Neural cell (in vitro differentiated cells): ENCODE measurements around the gene ACOXL. TPM values are rescaled to one million over a fixed set of nuclear protein-coding genes. Genes with fewer than 3 reads are reported as not detected.

ENCODE experiments used
- H2AFZ ChIP-seq: fragments of 200-600, 300-800 bp; sonication (generic), shearing (Covaris generic); 2 replicates; pipeline ENCODE4 v1.6.0; 2014; ENCODE audit warnings: low read depth, mild to moderate bottlenecking, antibody characterized with exemption, low read length, moderate library complexity
- H3F3A ChIP-seq: fragments of 200-600 bp; shearing (Covaris generic); 2 replicates; pipeline ENCODE4 v1.6.1; 2016; ENCODE audit warnings: mild to moderate bottlenecking, moderate library complexity, mixed read lengths, antibody characterized with exemption, low read length; ENCODE audit not compliant: insufficient read depth, poor library complexity, severe bottlenecking
- H3K27ac ChIP-seq: fragments of 200-600, 300-800 bp; sonication (generic), shearing (Covaris generic); 2 replicates; pipeline ENCODE4 v1.5.1; 2014; ENCODE audit warnings: mild to moderate bottlenecking, low read length, moderate library complexity
- H3K27me3 ChIP-seq: fragments of 300-800, 200-600 bp; sonication (generic), shearing (Covaris generic); 2 replicates; pipeline ENCODE4 v1.6.0; 2014; ENCODE audit warnings: mild to moderate bottlenecking, low read depth, low read length, moderate library complexity; ENCODE audit not compliant: insufficient read depth
- H3K36me3 ChIP-seq: fragments of 300-800, 200-600 bp; sonication (generic), shearing (Covaris generic); 2 replicates; pipeline ENCODE4 v1.5.1; 2014; ENCODE audit warnings: mild to moderate bottlenecking, antibody characterized with exemption, low read length, moderate library complexity; ENCODE audit not compliant: insufficient read depth
- H3K4me2 ChIP-seq: fragments of 300-800, 200-600 bp; sonication (generic), shearing (Covaris generic); 2 replicates; pipeline ENCODE4 v1.6.0; 2014; ENCODE audit warnings: mild to moderate bottlenecking, low read length
- H3K4me3 ChIP-seq: fragments of 300-800, 200-600 bp; sonication (generic), shearing (Covaris generic); 2 replicates; pipeline ENCODE4 v1.5.1; 2014; ENCODE audit warnings: mild to moderate bottlenecking, low read length, moderate library complexity
- H3K79me2 ChIP-seq: fragments of 200-600 bp; shearing (Covaris generic); replicated peaks from 2 replicates; pipeline ENCODE4 v1.6.0; 2014; ENCODE audit warnings: mild to moderate bottlenecking, low read length, moderate library complexity; ENCODE audit not compliant: insufficient read depth
- H3K9ac ChIP-seq: fragments of 300-800, 200-600 bp; sonication (generic), shearing (Covaris generic); 2 replicates; pipeline ENCODE4 v1.6.1; 2016; ENCODE audit warnings: mild to moderate bottlenecking, low read length, mixed read lengths
- H3K9me2 ChIP-seq: fragments of 200-600 bp; shearing (Covaris generic); 2 replicates; pipeline ENCODE4 v1.6.1; 2016; ENCODE audit warnings: mild to moderate bottlenecking, low read length, mixed read lengths; ENCODE audit not compliant: insufficient read depth
- H3K9me3 ChIP-seq: fragments of 200-600, 300-800 bp; sonication (generic), shearing (Covaris generic); 2 replicates; pipeline ENCODE4 v1.6.1; 2016; ENCODE audit warnings: mild to moderate bottlenecking, mixed run types, low read length, moderate library complexity, mixed read lengths
- H4K20me1 ChIP-seq: fragments of 200-600 bp; shearing (Covaris generic); 2 replicates; pipeline ENCODE4 v1.6.1; 2016; ENCODE audit warnings: mild to moderate bottlenecking, mixed run types; ENCODE audit not compliant: insufficient read depth
- CTCF ChIP-seq: fragments of 450-650 bp; IDR thresholded peaks from 2 replicates; pipeline ENCODE4 v1.5.1; 2014; ENCODE audit warnings: antibody characterized with exemption, mild to moderate bottlenecking, moderate library complexity; ENCODE audit not compliant: poor library complexity, severe bottlenecking
- EP300 ChIP-seq: fragments of 450-650 bp; conservative IDR thresholded peaks from 2 replicates; pipeline ENCODE4 v1.6.1; 2014; ENCODE audit warnings: antibody characterized with exemption, mild to moderate bottlenecking, moderate library complexity; ENCODE audit not compliant: poor library complexity, severe bottlenecking
- EZH2 ChIP-seq: fragments of 200-600, 300-800 bp; shearing (Covaris generic), sonication (generic); IDR thresholded peaks from 2 replicates; pipeline ENCODE4 v1.6.1; 2014; ENCODE audit warnings: antibody characterized with exemption, low read length, borderline replicate concordance, mild to moderate bottlenecking; ENCODE audit not compliant: insufficient read depth, poor library complexity, severe bottlenecking
- MXI1 ChIP-seq: fragments of 450-650 bp; conservative IDR thresholded peaks from 2 replicates; pipeline ENCODE4 v1.6.1; 2014; ENCODE audit warnings: antibody characterized with exemption, mild to moderate bottlenecking; ENCODE audit not compliant: poor library complexity, severe bottlenecking
- POLR2AphosphoS5 ChIP-seq: IDR thresholded peaks from 2 replicates; pipeline ENCODE4 v1.6.1; 2012
- RAD21 ChIP-seq: fragments of 450-650 bp; conservative IDR thresholded peaks from 2 replicates; pipeline ENCODE4 v1.6.1; 2014; ENCODE audit warnings: antibody characterized with exemption, mild to moderate bottlenecking, moderate library complexity
- REST ChIP-seq: IDR thresholded peaks from 2 replicates; pipeline ENCODE4 v1.6.1; 2012; ENCODE audit warnings: borderline replicate concordance
- SMC3 ChIP-seq: fragments of 450-650 bp; conservative IDR thresholded peaks from 2 replicates; pipeline ENCODE4 v1.6.1; 2014; ENCODE audit warnings: antibody characterized with exemption, mild to moderate bottlenecking, moderate library complexity; ENCODE audit not compliant: poor library complexity
- TAF1 ChIP-seq: IDR thresholded peaks from 2 replicates; pipeline ENCODE4 v1.6.1; 2012; ENCODE audit warnings: low read depth
- polyA plus RNA-seq: library from polyadenylated mRNA; depleted of rRNA; stranded (reverse); fragments of >200 nt; gene quantifications from 2 replicates; pipeline ENCODE4 v1.2.3, GENCODE V29; 2014

The ACOXL gene
- polyA plus RNA-seq, 1 donor from 2014 or later: not detected

GRCh38 chr2:110783196-110783873 is 51.0 kb downstream of the ACOXL start:
- no peaks in the 10 kb centered on the region for H3K9me3 ChIP-seq
- no peaks in the 10 kb centered on the region for H4K20me1 ChIP-seq
- no peak for TF ChIP-seq EZH2
- TF ChIP-seq CTCF: no peak
- TF ChIP-seq RAD21: no peak
- no peak for TF ChIP-seq REST
- TF ChIP-seq POLR2AphosphoS5: no peak
- no peak for TF ChIP-seq TAF1
- TF ChIP-seq SMC3: no peak
- no peak for TF ChIP-seq MXI1
- TF ChIP-seq EP300: no peak
- H3K27me3 ChIP-seq: no peaks in the 10 kb centered on the region
- H2AFZ ChIP-seq: no peak overlapping the region
- H3K36me3 ChIP-seq: no peaks in the 10 kb centered on the region
- H3K4me2 ChIP-seq: no peak overlapping the region
- H3K27ac ChIP-seq: no peak overlapping the region
- H3K9ac ChIP-seq: no peak overlapping the region
- no peak overlapping the region for H3K4me3 ChIP-seq
- no peaks in the 10 kb centered on the region for H3K79me2 ChIP-seq
- H3F3A ChIP-seq: no peaks in the 10 kb centered on the region
- no peaks in the 10 kb centered on the region for H3K9me2 ChIP-seq

GRCh38 chr2:110784047-110784631 is 51.8 kb downstream of the ACOXL start:
- no peaks in the 10 kb centered on the region for H3K36me3 ChIP-seq
- H3K9me2 ChIP-seq: no peaks in the 10 kb centered on the region
- H3K4me3 ChIP-seq: no peak overlapping the region
- no peaks in the 10 kb centered on the region for H4K20me1 ChIP-seq
- no peak overlapping the region for H2AFZ ChIP-seq
- no peak overlapping the region for H3K9ac ChIP-seq
- no peak overlapping the region for H3K27ac ChIP-seq
- no peaks in the 10 kb centered on the region for H3K9me3 ChIP-seq
- H3F3A ChIP-seq: no peaks in the 10 kb centered on the region
- no peaks in the 10 kb centered on the region for H3K79me2 ChIP-seq
- no peak overlapping the region for H3K4me2 ChIP-seq
- TF ChIP-seq SMC3 (no peak), TAF1 (no peak), RAD21 (no peak), CTCF (no peak), EP300 (no peak), REST (no peak), MXI1 (no peak), POLR2AphosphoS5 (no peak), EZH2 (no peak)
- no peaks in the 10 kb centered on the region for H3K27me3 ChIP-seq
